Stimulated activated effector memory CD8-positive, alpha-beta T cell treated with anti-CD3 and anti-CD28 coated beads, Interleukin-12 subunit alpha, Interleukin-12 subunit beta, amount 100 ng/mL, for 72 hours (primary cell): ENCODE results near the gene MAOB.

ENCODE experiments used
- ATAC-seq: fragments of 150-1000 bp; cut with Tn5 transposase; 2 replicates; pipeline ENCODE4 v1.10.0; 2021
- DNase-seq, 2 donors: peaks; one replicate each; pipeline ENCODE4 v3.0.0; 2021 to 2022; ENCODE audit warnings: low spot score in 2 of 2
- H3K27ac Mint-ChIP-seq: one replicate; pipeline ENCODE4 v1.8.0; 2022; ENCODE audit warnings: mild to moderate bottlenecking, mixed read lengths
- H3K36me3 Mint-ChIP-seq: one replicate; pipeline ENCODE4 v1.8.0; 2022; ENCODE audit warnings: mild to moderate bottlenecking, mixed read lengths
- H3K4me1 Mint-ChIP-seq: one replicate; pipeline ENCODE4 v1.8.0; 2022; ENCODE audit warnings: mixed read lengths
- H3K4me3 Mint-ChIP-seq: one replicate; pipeline ENCODE4 v1.8.0; 2022; ENCODE audit warnings: mild to moderate bottlenecking, mixed read lengths
- H3K9me3 Mint-ChIP-seq: one replicate; pipeline ENCODE4 v1.8.0; 2022; ENCODE audit warnings: mixed read lengths

Gene MAOB

DNA sequence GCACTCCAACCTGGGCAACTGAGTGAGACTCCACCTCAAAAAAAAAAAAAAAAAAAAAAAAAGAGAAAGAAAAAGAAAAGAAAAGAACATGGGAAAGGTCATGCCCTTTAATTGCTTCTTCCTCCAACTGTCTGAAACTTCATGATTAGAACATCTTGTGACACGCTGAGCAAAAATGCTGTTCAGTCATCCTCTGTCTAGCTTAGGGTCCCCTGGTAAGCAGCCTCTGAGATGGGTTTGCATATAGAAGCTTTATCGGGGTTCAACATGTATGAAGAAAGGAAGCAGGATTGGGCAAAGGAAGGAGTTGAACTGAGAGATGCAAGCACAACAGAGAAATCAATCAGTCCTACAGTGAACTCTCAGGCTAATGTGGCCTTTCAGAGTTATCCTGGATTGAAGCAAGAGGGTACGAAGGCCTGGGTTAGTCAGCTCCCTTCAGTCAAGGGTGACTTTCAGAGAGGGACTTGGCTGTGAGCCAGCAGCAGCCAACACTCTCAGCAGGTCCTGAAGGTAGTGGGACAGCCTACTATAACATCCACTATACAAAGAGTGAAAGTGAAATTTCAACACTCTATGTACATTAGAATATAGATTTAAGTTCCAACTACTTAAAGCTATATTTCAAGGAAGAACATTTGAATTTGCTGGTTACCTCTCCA, 11.4 kb downstream of the MAOB start:
- no peak overlapping the region for H3K27ac Mint-ChIP-seq

DNA sequence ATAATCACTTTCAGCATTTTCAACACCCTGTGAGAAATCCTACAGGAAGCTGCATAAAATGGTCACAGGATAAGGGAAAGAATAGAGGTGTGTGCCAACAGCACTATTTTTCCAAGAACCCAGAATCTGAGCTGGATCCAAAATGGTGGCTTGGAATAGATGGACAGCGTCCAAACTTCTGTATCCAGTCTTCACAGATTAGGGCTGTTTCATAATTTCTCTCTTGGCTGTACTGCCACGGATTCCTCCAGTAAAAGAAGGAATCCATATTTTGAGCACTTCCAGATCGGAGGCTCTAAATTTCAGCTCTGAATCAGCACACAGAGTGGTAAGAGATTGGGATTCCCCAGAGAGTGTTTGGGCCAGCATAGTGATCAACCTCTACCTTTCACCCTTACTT, 12.2 kb downstream of the MAOB start:
- H3K36me3 Mint-ChIP-seq: no peaks in the 10 kb centered on the region
- ATAC-seq: no peak
- H3K9me3 Mint-ChIP-seq: peaks cover 3% of the 10 kb centered on the region
- no peaks in the 10 kb centered on the region for H3K4me1 Mint-ChIP-seq
- no peak overlapping the region for H3K4me3 Mint-ChIP-seq
- no peak overlapping the region for H3K27ac Mint-ChIP-seq
- no peak for DNase-seq

More for the DNA sequence above, 11.4 kb downstream of the MAOB start:
- H3K4me3 Mint-ChIP-seq: no peak overlapping the region
- H3K9me3 Mint-ChIP-seq: peaks cover 3% of the 10 kb centered on the region
- ATAC-seq (no peak), DNase-seq (no peak)
- no peaks in the 10 kb centered on the region for H3K36me3 Mint-ChIP-seq
- no peaks in the 10 kb centered on the region for H3K4me1 Mint-ChIP-seq

DNA sequence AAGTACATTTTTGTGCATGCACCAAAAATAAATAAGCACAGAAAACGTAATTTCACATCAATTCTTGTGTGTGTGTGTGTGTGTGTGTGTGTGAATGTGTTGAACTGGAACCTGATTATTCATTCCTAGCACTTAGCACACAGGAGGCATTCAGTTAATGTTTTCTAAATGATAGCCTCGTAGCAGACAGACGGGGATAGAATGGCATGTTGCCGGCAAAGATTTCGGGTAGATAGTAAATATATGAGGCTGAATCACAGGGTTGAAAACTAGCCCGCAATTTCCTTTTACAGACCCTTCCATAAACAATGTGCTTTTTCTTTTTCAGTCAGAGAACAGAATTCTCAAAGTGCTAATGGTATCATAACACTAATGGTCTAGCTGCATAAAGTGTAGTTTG, 13.5 kb downstream of the MAOB start:
- Mint-ChIP-seq H3K9me3 (peaks cover 3% of the 10 kb centered on the region), H3K4me3 (no peak overlapping the region), H3K27ac (no peak overlapping the region), H3K36me3 (no peaks in the 10 kb centered on the region), H3K4me1 (no peaks in the 10 kb centered on the region)
- no peak for DNase-seq
- ATAC-seq: no peak

DNA sequence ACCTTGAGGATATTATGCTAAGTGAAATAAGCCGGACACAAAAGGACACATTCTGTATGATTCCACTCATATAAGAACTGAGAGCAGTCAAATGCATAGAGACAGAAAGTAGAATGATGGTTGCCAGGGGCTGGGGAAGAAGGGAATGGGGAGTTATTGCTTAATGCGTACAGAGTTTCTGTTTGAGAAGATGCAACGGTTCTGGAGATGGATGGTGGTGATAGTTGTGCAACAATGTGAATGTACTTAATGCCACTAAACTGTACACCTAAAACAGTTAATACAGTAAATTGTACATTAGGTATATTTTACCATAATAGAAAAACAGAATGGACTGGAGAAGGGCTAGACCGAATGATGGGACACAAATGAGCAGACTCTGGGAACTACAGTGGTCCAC, 15.8 kb downstream of the MAOB start:
- no peaks in the 10 kb centered on the region for H3K9me3 Mint-ChIP-seq
- no peak overlapping the region for H3K4me3 Mint-ChIP-seq
- ATAC-seq (no peak), DNase-seq (no peak)
- no peaks in the 10 kb centered on the region for H3K36me3 Mint-ChIP-seq
- no peak overlapping the region for H3K27ac Mint-ChIP-seq
- H3K4me1 Mint-ChIP-seq: no peaks in the 10 kb centered on the region

DNA sequence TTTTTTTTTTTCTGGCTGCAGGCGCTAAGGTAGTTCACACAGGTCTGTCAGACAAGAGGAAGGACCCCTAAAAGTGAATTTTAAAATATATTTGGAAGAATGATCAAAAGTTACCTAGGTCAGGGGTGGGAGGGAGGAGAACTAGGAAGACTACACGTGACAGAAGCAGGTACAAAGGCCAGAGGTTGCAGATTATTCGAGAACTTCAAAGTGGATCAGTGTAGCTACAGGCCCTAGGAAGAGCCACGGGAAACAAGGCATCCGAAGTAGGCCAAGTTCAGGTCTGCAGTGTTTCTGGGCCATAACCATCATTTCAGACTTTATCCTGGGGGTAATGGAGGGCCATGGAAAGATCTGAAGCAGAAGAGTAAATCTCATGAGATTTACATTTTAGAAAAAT, 16.5 kb downstream of the MAOB start:
- Mint-ChIP-seq H3K4me3 (no peak overlapping the region), H3K4me1 (no peaks in the 10 kb centered on the region), H3K9me3 (no peaks in the 10 kb centered on the region), H3K27ac (no peak overlapping the region), H3K36me3 (no peaks in the 10 kb centered on the region)
- ATAC-seq: no peak
- DNase-seq: no peak

DNA sequence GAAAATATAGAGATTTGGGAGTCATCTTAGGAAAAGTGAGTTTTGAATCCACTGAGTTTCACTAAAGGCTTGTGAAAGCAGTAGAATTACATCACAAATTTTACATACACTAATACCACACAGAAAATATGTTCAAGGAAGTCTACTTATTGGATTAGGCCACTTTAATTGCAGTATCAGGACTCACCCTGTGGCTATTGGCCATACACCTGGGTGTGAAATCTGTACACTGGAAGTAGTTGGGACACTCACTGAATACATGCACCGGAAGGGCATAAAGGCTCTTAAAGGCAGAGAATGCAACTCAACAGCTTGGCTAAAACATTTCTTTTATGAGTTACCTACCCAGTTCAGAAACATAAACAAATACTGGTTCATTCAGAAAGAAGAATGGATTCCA, 19.8 kb downstream of the MAOB start:
- Mint-ChIP-seq H3K4me3 (no peak overlapping the region), H3K4me1 (no peaks in the 10 kb centered on the region), H3K9me3 (no peaks in the 10 kb centered on the region), H3K36me3 (no peaks in the 10 kb centered on the region), H3K27ac (no peak overlapping the region)
- DNase-seq: no peak
- no peak for ATAC-seq

DNA sequence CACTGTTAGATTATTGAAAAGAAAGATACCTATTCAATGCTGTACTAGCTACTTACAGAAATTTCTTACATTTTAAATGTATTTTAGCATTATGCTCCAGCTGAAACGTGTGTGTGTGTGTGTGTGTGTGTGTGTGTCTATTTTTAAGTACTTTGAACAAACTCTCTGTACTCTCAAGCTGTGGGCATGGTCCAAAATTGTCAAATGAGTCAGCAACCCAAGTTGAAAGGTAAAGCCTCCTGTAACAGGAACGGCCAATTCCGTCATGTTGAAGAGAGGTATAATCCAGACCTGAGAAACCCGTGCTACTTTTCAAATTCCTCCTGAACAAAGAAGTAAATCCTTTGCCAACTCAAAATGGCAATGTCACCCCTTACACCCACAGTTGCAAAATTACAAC, 20.5 kb downstream of the MAOB start:
- H3K9me3 Mint-ChIP-seq: no peaks in the 10 kb centered on the region
- H3K36me3 Mint-ChIP-seq: no peaks in the 10 kb centered on the region
- no peak overlapping the region for H3K4me3 Mint-ChIP-seq
- H3K27ac Mint-ChIP-seq: no peak overlapping the region
- DNase-seq (no peak), ATAC-seq (no peak)
- H3K4me1 Mint-ChIP-seq: no peaks in the 10 kb centered on the region

DNA sequence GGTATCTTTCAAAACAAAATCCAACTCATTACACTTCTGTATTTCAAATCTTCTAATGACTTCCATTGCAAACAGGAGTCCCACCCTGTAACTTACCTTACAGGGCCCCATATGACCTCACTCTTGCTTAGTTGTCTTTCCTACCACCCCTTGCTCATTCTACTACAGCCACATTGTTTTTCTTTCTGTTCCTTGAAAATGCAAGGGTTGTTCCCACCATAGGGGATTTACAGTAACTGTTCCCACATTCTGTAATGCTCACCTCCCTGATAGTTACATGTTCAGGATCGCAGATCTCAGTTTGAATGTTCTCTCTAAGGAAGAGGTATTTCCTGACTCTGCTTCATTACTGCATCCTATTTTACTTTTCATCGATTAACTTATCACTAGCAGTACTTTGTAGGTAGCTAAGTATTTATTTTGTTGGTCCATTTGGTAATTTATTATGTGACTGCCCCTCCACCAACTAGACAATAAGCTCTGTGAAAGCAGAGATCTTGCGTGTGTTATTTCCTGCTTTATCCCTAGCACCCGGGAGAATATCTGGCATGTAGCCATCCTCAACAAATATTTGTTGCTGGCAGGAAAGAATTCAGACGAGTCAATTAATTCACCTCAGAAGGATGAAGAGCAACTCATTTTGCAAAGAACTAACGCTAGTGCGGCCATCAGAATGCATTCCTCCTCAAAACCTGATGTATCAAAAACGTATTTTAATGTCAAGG, 21.4 kb downstream of the MAOB start:
- Mint-ChIP-seq H3K9me3 (no peaks in the 10 kb centered on the region), H3K36me3 (no peaks in the 10 kb centered on the region), H3K27ac (no peak overlapping the region), H3K4me1 (no peaks in the 10 kb centered on the region), H3K4me3 (no peak overlapping the region)
- ATAC-seq (no peak), DNase-seq (no peak)

DNA sequence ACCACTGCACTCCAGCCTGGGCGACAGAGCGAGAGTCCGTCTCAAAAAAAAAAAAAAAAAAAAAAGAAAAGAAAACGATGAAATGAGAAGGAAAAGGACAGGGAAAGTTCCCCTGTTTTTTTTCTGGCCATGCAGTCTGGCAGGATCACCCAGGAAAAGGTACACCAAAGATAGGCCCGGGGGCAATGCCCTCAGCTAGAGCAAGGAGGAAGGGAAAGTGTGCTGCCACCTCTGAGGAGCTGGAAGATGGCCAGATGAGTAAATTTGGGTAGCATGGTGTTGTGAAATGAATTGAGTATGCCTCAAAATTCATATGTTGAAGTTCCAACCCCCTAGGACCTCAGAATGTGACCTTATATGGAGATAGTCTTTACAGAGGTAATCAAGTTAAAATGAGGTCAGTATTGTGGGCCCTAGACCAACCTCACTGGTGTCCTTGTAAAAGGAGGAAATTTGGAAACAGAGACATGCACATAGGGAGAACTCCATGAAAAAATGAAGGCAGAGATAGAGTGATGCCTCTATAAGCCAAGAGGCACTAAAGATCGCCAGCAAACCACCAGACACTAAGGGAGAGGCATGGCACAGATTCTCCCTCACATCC, 28.9 kb downstream of the MAOB start:
- H3K9me3 Mint-ChIP-seq: no peaks in the 10 kb centered on the region
- H3K4me1 Mint-ChIP-seq: no peaks in the 10 kb centered on the region
- no peak overlapping the region for H3K27ac Mint-ChIP-seq
- H3K36me3 Mint-ChIP-seq: no peaks in the 10 kb centered on the region
- DNase-seq (no peak), ATAC-seq (no peak)
- no peak overlapping the region for H3K4me3 Mint-ChIP-seq

DNA sequence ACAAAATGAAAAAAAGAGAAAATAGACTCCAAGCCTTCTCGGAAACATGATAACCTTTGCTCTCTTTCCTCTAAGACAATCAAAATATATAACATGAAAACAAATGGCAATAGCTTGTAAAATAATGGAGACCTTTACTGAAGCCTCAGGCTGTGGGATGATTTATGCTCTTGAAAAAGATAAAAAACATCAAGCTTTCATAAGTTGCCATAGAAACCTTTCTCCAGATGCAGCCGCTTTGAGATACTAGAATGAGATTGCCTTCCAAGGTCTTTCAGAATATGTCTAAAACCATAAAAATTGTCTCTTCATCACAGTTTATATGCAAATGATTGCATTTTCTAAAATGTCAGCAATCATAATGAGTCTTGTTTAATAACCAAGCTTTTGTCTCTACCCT, 31.6 kb downstream of the MAOB start:
- ATAC-seq: no peak
- Mint-ChIP-seq H3K9me3 (no peaks in the 10 kb centered on the region), H3K27ac (no peak overlapping the region), H3K4me1 (no peaks in the 10 kb centered on the region), H3K4me3 (no peak overlapping the region), H3K36me3 (no peaks in the 10 kb centered on the region)
- DNase-seq: no peak

DNA sequence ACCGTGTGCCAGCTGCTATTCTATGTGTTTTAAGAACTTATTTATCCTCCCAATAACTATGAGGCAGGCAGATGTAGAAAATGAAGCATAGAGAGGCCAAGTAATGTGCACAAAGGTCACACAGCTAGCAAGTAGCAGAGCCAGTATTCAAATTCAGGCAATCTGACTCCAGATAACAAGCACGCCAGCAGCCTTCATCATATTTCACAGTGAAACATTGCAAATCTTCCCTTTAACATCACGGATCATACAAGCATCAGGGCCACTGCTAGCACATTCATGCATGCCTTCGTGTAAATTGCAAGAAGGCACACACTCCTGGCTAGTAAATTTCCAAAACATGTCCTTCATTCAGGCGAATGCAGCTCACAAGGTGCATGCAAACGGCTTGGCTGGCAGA, 33.1 kb downstream of the MAOB start:
- no peaks in the 10 kb centered on the region for H3K36me3 Mint-ChIP-seq
- H3K4me3 Mint-ChIP-seq: no peak overlapping the region
- DNase-seq (no peak), ATAC-seq (no peak)
- no peak overlapping the region for H3K27ac Mint-ChIP-seq
- H3K4me1 Mint-ChIP-seq: no peaks in the 10 kb centered on the region
- no peaks in the 10 kb centered on the region for H3K9me3 Mint-ChIP-seq

DNA sequence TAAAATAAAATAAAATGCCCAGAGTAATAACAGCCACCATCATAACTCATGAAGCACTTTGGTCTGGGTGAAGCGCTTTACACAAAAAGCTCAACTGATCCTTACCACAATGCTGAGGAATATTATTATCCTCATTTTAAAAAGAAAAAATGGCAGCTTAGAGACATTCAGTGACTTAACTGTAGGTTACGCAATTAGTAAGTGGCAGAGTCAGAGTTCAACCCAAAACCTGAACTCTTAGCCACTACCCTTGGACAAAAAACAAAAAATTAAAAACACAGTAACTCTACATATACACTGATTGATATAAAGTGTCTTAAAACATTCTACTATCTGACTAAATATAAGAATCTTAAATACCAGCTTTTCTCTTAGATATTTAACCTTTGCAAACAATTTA, 34.9 kb downstream of the MAOB start:
- no peak for DNase-seq
- no peak overlapping the region for H3K27ac Mint-ChIP-seq
- H3K4me1 Mint-ChIP-seq: no peaks in the 10 kb centered on the region
- no peak overlapping the region for H3K4me3 Mint-ChIP-seq
- no peaks in the 10 kb centered on the region for H3K36me3 Mint-ChIP-seq
- no peak for ATAC-seq
- H3K9me3 Mint-ChIP-seq: no peaks in the 10 kb centered on the region

DNA sequence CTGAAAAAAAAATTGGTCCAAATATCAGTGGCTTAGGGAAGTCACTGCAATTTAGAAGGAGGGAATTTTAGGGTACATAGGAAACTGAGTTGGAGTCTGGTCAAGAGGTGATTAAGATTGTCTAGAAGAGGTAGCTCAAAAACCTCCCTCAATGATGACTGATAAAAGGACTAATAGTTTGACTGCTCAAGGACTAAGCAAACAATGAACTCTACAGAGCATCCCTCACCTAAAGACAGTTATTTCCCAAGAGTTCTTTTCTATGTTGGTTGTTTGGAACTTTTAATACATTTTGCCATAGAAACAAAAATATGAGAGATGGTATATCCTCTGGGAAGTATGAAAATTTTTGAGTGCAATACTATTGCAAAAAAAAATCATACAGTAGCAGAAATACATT, 35.7 kb downstream of the MAOB start:
- Mint-ChIP-seq H3K36me3 (no peaks in the 10 kb centered on the region), H3K9me3 (no peaks in the 10 kb centered on the region), H3K4me3 (no peak overlapping the region), H3K27ac (no peak overlapping the region), H3K4me1 (no peaks in the 10 kb centered on the region)
- ATAC-seq (no peak), DNase-seq (no peak)

DNA sequence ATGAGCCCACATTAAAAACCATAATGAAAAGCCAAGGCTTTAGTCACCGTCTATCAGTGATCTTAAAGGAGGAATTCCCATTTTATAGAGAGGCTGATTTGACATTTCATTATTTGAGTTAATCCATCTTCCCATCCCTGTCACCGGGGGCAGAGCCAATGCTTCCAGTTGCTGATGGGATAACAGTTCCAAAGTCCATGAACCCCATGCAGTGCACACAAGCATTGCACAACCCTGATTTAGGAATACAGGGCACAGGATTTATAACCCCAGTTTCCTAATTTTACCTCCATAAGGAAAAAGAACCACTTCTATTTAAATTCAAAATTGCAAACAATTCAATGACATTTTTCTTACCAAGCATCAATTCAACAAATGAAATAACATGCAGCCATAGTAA, 36.5 kb downstream of the MAOB start:
- Mint-ChIP-seq H3K4me1 (no peaks in the 10 kb centered on the region), H3K27ac (no peak overlapping the region), H3K36me3 (no peaks in the 10 kb centered on the region), H3K4me3 (no peak overlapping the region), H3K9me3 (no peaks in the 10 kb centered on the region)
- no peak for DNase-seq
- no peak for ATAC-seq

DNA sequence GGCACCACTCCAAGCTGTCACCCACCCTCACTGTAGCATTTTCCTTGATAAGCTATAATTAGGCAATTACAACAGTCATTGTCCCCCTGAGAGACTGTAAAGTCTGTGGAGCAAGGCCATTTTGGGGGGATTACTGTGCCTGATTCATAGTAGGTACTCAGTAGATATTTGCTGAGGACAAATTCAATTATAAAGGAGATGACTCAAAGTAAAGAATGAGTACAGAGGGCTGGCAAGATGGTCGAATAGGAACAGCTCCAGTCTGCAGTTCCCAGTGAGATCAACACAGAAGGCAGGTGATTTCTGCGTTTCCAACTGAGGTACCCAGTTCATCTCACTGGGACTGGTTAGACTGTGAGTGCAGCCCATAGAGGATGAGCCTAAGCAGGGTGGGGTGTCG, 42.0 kb downstream of the MAOB start:
- H3K36me3 Mint-ChIP-seq: no peaks in the 10 kb centered on the region
- H3K4me3 Mint-ChIP-seq: no peak overlapping the region
- no peaks in the 10 kb centered on the region for H3K4me1 Mint-ChIP-seq
- DNase-seq (no peak), ATAC-seq (no peak)
- no peak overlapping the region for H3K27ac Mint-ChIP-seq
- H3K9me3 Mint-ChIP-seq: no peaks in the 10 kb centered on the region

DNA sequence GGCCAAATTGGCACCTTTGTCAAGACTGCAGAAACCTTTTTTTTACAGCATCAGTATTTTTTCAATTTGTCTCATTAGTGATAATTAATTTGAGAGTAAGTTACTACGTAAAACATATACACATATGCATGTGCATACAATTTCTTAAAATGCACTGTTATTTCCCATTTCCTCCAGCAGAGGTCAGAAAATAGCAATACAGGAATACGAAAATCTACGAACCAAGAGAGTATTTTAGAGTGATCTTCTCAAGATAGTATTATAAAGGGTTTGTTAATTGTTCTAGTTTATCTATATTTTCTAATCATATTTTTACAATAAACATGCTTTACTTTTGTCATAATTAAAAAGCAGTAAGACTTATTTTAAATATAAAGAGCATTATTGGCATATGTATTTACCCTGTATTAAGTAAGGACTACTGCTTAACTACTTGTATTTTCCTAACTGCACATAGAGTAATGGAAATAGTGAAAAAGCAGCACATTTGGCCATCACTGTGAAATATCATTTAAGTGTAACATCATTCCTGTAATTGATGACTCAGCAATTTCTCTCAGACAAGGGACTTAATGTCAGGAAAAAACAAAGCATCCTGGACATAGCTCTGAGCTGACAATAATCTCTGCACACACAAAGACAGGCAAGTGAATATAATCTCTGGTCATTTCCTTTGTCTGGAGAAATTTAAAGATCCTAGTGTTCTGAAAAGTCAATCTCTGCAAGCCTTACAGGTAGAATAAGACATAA, 45.6 kb downstream of the MAOB start:
- H3K36me3 Mint-ChIP-seq: no peaks in the 10 kb centered on the region
- DNase-seq: no peak
- H3K9me3 Mint-ChIP-seq: no peaks in the 10 kb centered on the region

More for the DNA sequence above, 45.6 kb downstream of the MAOB start:
- ATAC-seq: no peak
- H3K4me3 Mint-ChIP-seq: no peak overlapping the region
- no peak overlapping the region for H3K27ac Mint-ChIP-seq
- H3K4me1 Mint-ChIP-seq: no peaks in the 10 kb centered on the region
